Karpas-422 (cell line): Measurements from ENCODE around the gene SPINK6. TPM values are rescaled to one million over a fixed set of nuclear protein-coding genes. Genes with fewer than 3 reads are reported as not detected.

Source experiments
- DNase-seq: peaks from one replicate; pipeline ENCODE4 v3.0.0-alpha.2; 2015
- H2AFZ ChIP-seq: fragments of 200-600 bp; sonication (generic); 2 replicates; pipeline ENCODE4 v1.6.1; 2014; ENCODE audit warnings: antibody characterized with exemption, low read length, mixed read lengths
- H3K27ac ChIP-seq: fragments of 200-600 bp; sonication (generic); 2 replicates; pipeline ENCODE4 v1.5.1; 2014; ENCODE audit warnings: mild to moderate bottlenecking, low read length, moderate library complexity
- H3K27me3 ChIP-seq: fragments of 200-600 bp; sonication (generic); 2 replicates; pipeline ENCODE4 v1.6.1; 2014; ENCODE audit warnings: low read length, mixed read lengths
- H3K36me3 ChIP-seq: fragments of 200-600 bp; sonication (generic); 2 replicates; pipeline ENCODE4 v1.6.1; 2014; ENCODE audit warnings: low read length, mixed read lengths; ENCODE audit not compliant: insufficient read depth
- H3K4me1 ChIP-seq: fragments of 200-600 bp; sonication (generic); 2 replicates; pipeline ENCODE4 v1.6.1; 2014; ENCODE audit warnings: mild to moderate bottlenecking, low read length, mixed read lengths
- H3K4me2 ChIP-seq: fragments of 200-600 bp; sonication (generic); 2 replicates; pipeline ENCODE4 v1.6.1; 2014; ENCODE audit warnings: low read length, low read depth, mild to moderate bottlenecking; ENCODE audit not compliant: poor library complexity, severe bottlenecking
- H3K4me3 ChIP-seq: fragments of 200-600 bp; sonication (generic); 2 replicates; pipeline ENCODE4 v1.5.1; 2014; ENCODE audit warnings: mild to moderate bottlenecking, antibody characterized with exemption, low read length, mixed read lengths
- H3K79me2 ChIP-seq: fragments of 200-600 bp; sonication (generic); 2 replicates; pipeline ENCODE4 v1.6.1; 2014; ENCODE audit warnings: mild to moderate bottlenecking, low read length, mixed read lengths
- H3K9ac ChIP-seq: fragments of 200-600 bp; sonication (generic); 2 replicates; pipeline ENCODE4 v1.6.0; 2014; ENCODE audit warnings: low read length
- H3K9me2 ChIP-seq: fragments of 200-600 bp; sonication (generic), shearing (Covaris generic); replicated peaks from 2 replicates; pipeline ENCODE4 v1.6.0; 2014; ENCODE audit warnings: mild to moderate bottlenecking, low read length, moderate library complexity; ENCODE audit not compliant: insufficient read depth
- H3K9me3 ChIP-seq: fragments of 300-700, 200-600 bp; sonication (generic); 2 replicates; pipeline ENCODE4 v1.6.1; 2014; ENCODE audit warnings: low read length, mixed read lengths
- H4K20me1 ChIP-seq: fragments of 200-600 bp; sonication (generic); 2 replicates; pipeline ENCODE4 v1.6.1; 2014; ENCODE audit warnings: mild to moderate bottlenecking, antibody characterized with exemption, low read length, low read depth; ENCODE audit not compliant: insufficient read depth
- total RNA-seq: library from RNA; depleted of rRNA; stranded (reverse); fragments of >200 nt; shearing (Covaris generic); gene quantifications from 2 replicates; pipeline ENCODE4 v1.2.3, GENCODE V29; 2014; ENCODE audit warnings: low replicate concordance; rRNA removed

Gene SPINK6, protein sequence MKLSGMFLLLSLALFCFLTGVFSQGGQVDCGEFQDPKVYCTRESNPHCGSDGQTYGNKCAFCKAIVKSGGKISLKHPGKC
- not detected in 2 replicates for total RNA-seq

DNA sequence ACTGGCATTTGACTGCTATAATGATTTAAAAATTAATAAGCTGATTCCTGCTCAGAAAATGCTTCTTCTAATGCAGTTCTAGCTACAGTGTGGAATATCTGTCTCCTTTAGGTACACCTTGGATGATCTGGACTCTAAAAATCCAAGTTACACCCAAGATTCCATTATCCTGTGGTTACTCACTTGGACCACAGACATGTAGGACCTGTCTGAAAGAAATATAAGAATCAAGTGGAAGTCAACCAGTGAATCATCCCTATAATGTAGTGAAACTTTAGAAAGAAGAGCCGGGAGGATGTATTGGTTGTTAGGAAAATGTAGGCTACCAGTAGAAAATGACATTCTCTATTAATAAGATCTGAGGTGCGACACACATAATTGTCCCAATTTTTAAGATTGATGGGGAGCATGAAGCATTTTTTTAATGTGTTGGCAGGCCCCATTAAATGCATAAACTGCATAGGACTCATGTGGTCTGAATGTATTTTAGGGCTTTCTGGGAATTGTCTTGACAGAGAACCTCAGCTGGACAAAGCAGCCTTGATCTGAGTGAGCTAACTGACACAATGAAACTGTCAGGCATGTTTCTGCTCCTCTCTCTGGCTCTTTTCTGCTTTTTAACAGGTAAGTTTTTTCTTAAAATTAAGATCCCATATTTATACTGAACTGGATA is at the start of gene SPINK6:
Gene SPINK6 (plus strand): TSS at position 512 of the 673 bp plus-strand sequence. CDS start 55 bp downstream, at position 567.
- Histone ChIP-seq H3K27me3 (no peaks in the 10 kb centered on the region), H3K9me3 (no peaks in the 10 kb centered on the region), H3K4me3 (no peak within 1 kb of the TSS), H3K79me2 (no peaks in the 10 kb centered on the region), H3K9ac (no peak within 1 kb of the TSS), H3K9me2 (no peaks in the 10 kb centered on the region), H3K27ac (no peak within 1 kb of the TSS), H3K36me3 (no peaks in the 10 kb centered on the region), H3K4me2 (no peak within 1 kb of the TSS), H3K4me1 (no peaks in the 10 kb centered on the region; the same call in 1 of the 2 replicates), H2AFZ (no peak within 1 kb of the TSS), H4K20me1 (no peaks in the 10 kb centered on the region)
- no peak for DNase-seq

DNA sequence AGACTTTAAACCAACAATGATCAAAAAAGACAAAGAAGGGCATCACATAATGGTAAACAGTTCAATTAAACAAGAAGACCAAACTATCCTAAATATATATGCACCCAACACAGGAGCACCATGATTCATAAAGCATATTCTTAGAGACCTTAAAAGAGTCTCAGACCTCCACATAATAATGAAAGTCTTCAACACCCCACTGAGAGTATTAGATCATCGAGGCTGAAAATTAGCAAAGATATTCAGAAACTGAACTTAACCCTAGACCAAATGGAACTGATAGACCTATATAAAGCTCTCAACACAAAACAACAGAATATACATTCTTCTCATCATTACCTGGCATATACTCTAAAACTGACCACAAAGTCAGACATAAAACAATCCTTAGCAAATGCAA is 46.2 kb upstream of the SPINK6 start:
- Histone ChIP-seq H3K9ac (no peak overlapping the region), H2AFZ (no peak overlapping the region), H3K9me3 (no peaks in the 10 kb centered on the region), H3K4me1 (no peaks in the 10 kb centered on the region), H4K20me1 (no peaks in the 10 kb centered on the region), H3K27ac (no peak overlapping the region), H3K4me3 (no peak overlapping the region), H3K27me3 (no peaks in the 10 kb centered on the region), H3K4me2 (no peak overlapping the region), H3K79me2 (no peaks in the 10 kb centered on the region), H3K9me2 (no peaks in the 10 kb centered on the region), H3K36me3 (no peaks in the 10 kb centered on the region)
- DNase-seq = no peak

- Histone ChIP-seq H3K36me3 (no peaks in the 10 kb centered on the region), H3K4me2 (no peak overlapping the region), H2AFZ (no peak overlapping the region), H3K27me3 (no peaks in the 10 kb centered on the region), H3K9me3 (no peaks in the 10 kb centered on the region), H3K9me2 (no peaks in the 10 kb centered on the region), H4K20me1 (no peaks in the 10 kb centered on the region), H3K79me2 (no peaks in the 10 kb centered on the region), H3K27ac (no peak overlapping the region), H3K9ac (no peak overlapping the region), H3K4me1 (no peaks in the 10 kb centered on the region), H3K4me3 (no peak overlapping the region)
- DNase-seq = no peak
Observed at GRCh38 chr5:148162038-148162437, 40.8 kb upstream of the SPINK6 start.

- Histone ChIP-seq H3K27me3 (no peaks in the 10 kb centered on the region), H2AFZ (no peak overlapping the region), H3K36me3 (no peaks in the 10 kb centered on the region), H3K9me2 (no peaks in the 10 kb centered on the region), H3K9ac (no peak overlapping the region), H3K27ac (no peak overlapping the region), H3K4me1 (no peaks in the 10 kb centered on the region), H4K20me1 (no peaks in the 10 kb centered on the region), H3K9me3 (no peaks in the 10 kb centered on the region), H3K4me2 (no peak overlapping the region), H3K79me2 (no peaks in the 10 kb centered on the region), H3K4me3 (no peak overlapping the region)
- peak; percentile 45 for DNase-seq
Observed at GRCh38 chr5:148163345-148163744, 39.5 kb upstream of the SPINK6 start.

DNA sequence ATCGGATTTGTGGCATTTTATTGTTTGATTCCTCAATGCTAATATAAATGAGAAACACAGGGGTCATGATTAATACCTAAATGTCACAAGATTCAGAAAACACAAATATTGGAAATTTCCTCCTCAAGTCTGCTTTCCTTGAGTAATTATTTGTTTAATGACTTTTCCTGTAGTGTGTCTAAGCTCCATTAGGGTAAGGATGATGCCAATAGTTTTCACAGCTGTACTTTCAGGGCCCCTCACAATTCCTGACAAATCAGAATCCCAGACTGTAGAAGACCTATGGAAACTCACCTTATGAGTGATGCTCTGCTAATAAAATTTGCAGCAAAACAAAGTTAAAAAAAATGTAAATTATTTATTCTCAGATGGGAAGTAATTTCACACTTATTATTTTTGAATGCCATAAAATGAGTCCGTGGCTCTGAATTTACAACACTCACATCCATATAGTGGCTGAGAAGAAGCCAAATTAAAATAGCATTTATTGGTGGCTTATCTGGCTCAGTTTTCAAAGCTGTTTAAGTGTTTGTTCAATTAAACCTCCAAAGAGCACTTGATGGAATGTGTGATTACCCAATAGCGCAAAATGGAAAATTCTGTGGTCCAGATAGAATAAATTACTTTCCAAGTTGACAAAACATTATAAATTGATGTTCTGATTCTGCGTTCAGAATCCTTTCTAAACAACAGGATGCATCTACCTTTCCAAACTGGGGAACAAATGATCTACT is 36.1 kb upstream of the SPINK6 start:
- DNase-seq = no peak
- Histone ChIP-seq H3K27me3 (no peaks in the 10 kb centered on the region), H3K4me2 (no peak overlapping the region), H3K27ac (no peak overlapping the region), H3K9me3 (no peaks in the 10 kb centered on the region), H3K4me1 (no peaks in the 10 kb centered on the region), H3K9me2 (no peaks in the 10 kb centered on the region), H3K79me2 (no peaks in the 10 kb centered on the region), H3K9ac (no peak overlapping the region), H2AFZ (no peak overlapping the region), H3K36me3 (no peaks in the 10 kb centered on the region), H4K20me1 (no peaks in the 10 kb centered on the region), H3K4me3 (no peak overlapping the region)

- no peak within 1 kb of the TSS for H3K9ac ChIP-seq
- no peaks in the 10 kb centered on the region for H3K9me2 ChIP-seq
- no peaks in the 10 kb centered on the region for H3K36me3 ChIP-seq
- no peaks in the 10 kb centered on the region for H3K79me2 ChIP-seq
- H3K4me2 ChIP-seq = no peak within 1 kb of the TSS
- no peak for DNase-seq
- no peak within 1 kb of the TSS for H3K4me3 ChIP-seq
- H4K20me1 ChIP-seq = no peaks in the 10 kb centered on the region
- no peak within 1 kb of the TSS for H3K27ac ChIP-seq
- no peaks in the 10 kb centered on the region for H3K9me3 ChIP-seq
- H3K4me1 ChIP-seq = no peaks in the 10 kb centered on the region
- H3K27me3 ChIP-seq = no peaks in the 10 kb centered on the region
- H2AFZ ChIP-seq = no peak within 1 kb of the TSS
Observed at GRCh38 chr5:148168246-148168645, 34.6 kb upstream of the SPINK6 start, which contains the start of gene SPINK14. SPINK14 (plus strand) TSS chr5:148168546; CDS start chr5:148169733, 1,187 bp downstream.

- no peak overlapping the region for H3K9ac ChIP-seq
- H3K36me3 ChIP-seq = no peaks in the 10 kb centered on the region
- H3K9me3 ChIP-seq = no peaks in the 10 kb centered on the region
- H3K27ac ChIP-seq = no peak overlapping the region
- no peaks in the 10 kb centered on the region for H3K9me2 ChIP-seq
- no peaks in the 10 kb centered on the region for H3K27me3 ChIP-seq
- no peak overlapping the region for H3K4me2 ChIP-seq
- no peaks in the 10 kb centered on the region for H3K4me1 ChIP-seq
- no peak for DNase-seq
- no peak overlapping the region for H3K4me3 ChIP-seq
- H3K79me2 ChIP-seq = no peaks in the 10 kb centered on the region
- no peaks in the 10 kb centered on the region for H4K20me1 ChIP-seq
- H2AFZ ChIP-seq = no peak overlapping the region
Observed at GRCh38 chr5:148172377-148172776, 30.5 kb upstream of the SPINK6 start.

- no peaks in the 10 kb centered on the region for H3K27me3 ChIP-seq
- H3K9me3 ChIP-seq = no peaks in the 10 kb centered on the region
- no peak overlapping the region for H3K27ac ChIP-seq
- H3K4me1 ChIP-seq = no peaks in the 10 kb centered on the region
- no peaks in the 10 kb centered on the region for H4K20me1 ChIP-seq
- H3K9ac ChIP-seq = no peak overlapping the region
- no peaks in the 10 kb centered on the region for H3K36me3 ChIP-seq
- no peak overlapping the region for H2AFZ ChIP-seq
- no peak overlapping the region for H3K4me2 ChIP-seq
- H3K79me2 ChIP-seq = no peaks in the 10 kb centered on the region
- H3K9me2 ChIP-seq = no peaks in the 10 kb centered on the region
- DNase-seq = no peak
- H3K4me3 ChIP-seq = no peak overlapping the region
Observed at GRCh38 chr5:148176480-148176879, 26.4 kb upstream of the SPINK6 start.
